OCI-LY7 (cell line): ENCODE measurements around the gene MYBPC1. TPM values are rescaled to one million over a fixed set of nuclear protein-coding genes. Genes with fewer than 3 reads are reported as not detected.

ENCODE experiments used
- BruUV-seq: library from RNA; stranded (reverse); fragments of 400-500 nt; replicated peaks from 2 replicates; lab custom pipeline; 2021; lab: Mats Ljungman, UMichigan
- CTCF ChIA-PET: fragments of 300-600 bp; sonication (Branson Sonifier 250); formaldehyde crosslinking; loops from one replicate; lab custom pipeline; 2022; ENCODE audit warnings: antibody characterized with exemption; ENCODE audit not compliant: unreplicated experiment; lab: Charles Lee
- POLR2A ChIA-PET: fragments of 300-600 bp; sonication (Branson Sonifier 250); formaldehyde crosslinking; loops from one replicate; lab custom pipeline; 2022; ENCODE audit warnings: antibody characterized with exemption; lab: Charles Lee
- DNase-seq: peaks from one replicate; pipeline ENCODE4 v3.0.0-alpha.2; 2015; ENCODE audit warnings: low spot score
- H2AFZ ChIP-seq: fragments of 200-600 bp; sonication (generic), shearing (Covaris generic); 2 replicates; pipeline ENCODE4 v1.6.1; 2014; ENCODE audit warnings: mild to moderate bottlenecking, antibody characterized with exemption, low read length, moderate library complexity
- H3K27ac ChIP-seq: fragments of 200-600 bp; sonication (generic); 2 replicates; pipeline ENCODE4 v1.5.1; 2014; ENCODE audit warnings: mixed run types, low read depth, mild to moderate bottlenecking, moderate library complexity, low read length, inconsistent platforms; ENCODE audit not compliant: poor library complexity, severe bottlenecking
- H3K36me3 ChIP-seq: fragments of 200-600 bp; sonication (generic); 2 replicates; pipeline ENCODE4 v1.6.1; 2014; ENCODE audit warnings: mild to moderate bottlenecking, antibody characterized with exemption, low read length, moderate library complexity, mixed read lengths; ENCODE audit not compliant: insufficient read depth
- H3K4me1 ChIP-seq: fragments of 200-600 bp; sonication (generic); 2 replicates; pipeline ENCODE4 v1.5.1; 2014; ENCODE audit warnings: mild to moderate bottlenecking, low read length; ENCODE audit not compliant: insufficient read depth, poor library complexity, severe bottlenecking
- H3K4me2 ChIP-seq: fragments of 200-600 bp; sonication (generic); 2 replicates; pipeline ENCODE4 v1.6.1; 2014; ENCODE audit warnings: mild to moderate bottlenecking, low read length
- H3K4me3 ChIP-seq: fragments of 200-600 bp; sonication (generic); 2 replicates; pipeline ENCODE4 v1.5.1; 2014; ENCODE audit warnings: mild to moderate bottlenecking, low read depth, low read length; ENCODE audit not compliant: poor library complexity, severe bottlenecking
- H3K79me2 ChIP-seq: fragments of 200-600 bp; sonication (generic); 2 replicates; pipeline ENCODE4 v1.6.1; 2016; ENCODE audit warnings: low read depth, mild to moderate bottlenecking, low read length, moderate library complexity, mixed read lengths; ENCODE audit not compliant: insufficient read depth
- H3K9me2 ChIP-seq: fragments of 200-600 bp; sonication (generic); 2 replicates; pipeline ENCODE4 v1.6.1; 2016; ENCODE audit warnings: mild to moderate bottlenecking, low read length, mixed read lengths; ENCODE audit not compliant: insufficient read depth
- H3K9me3 ChIP-seq: fragments of 200-600 bp; sonication (generic); 2 replicates; pipeline ENCODE4 v1.6.1; 2014; ENCODE audit warnings: mild to moderate bottlenecking, mixed run types, low read length, mixed read lengths
- H4K20me1 ChIP-seq: fragments of 200-600 bp; sonication (generic); 2 replicates; pipeline ENCODE4 v1.6.1; 2014; ENCODE audit warnings: mild to moderate bottlenecking, antibody characterized with exemption, low read length, moderate library complexity, mixed read lengths; ENCODE audit not compliant: insufficient read depth
- CTCF ChIP-seq: fragments of 200-600 bp; sonication (generic); conservative IDR thresholded peaks from 2 replicates; pipeline ENCODE4 v1.5.1; 2014; ENCODE audit warnings: mild to moderate bottlenecking, antibody characterized with exemption, low read length, moderate library complexity, mixed read lengths
- EZH2phosphoT487 ChIP-seq: fragments of 200-600 bp; sonication (generic); IDR thresholded peaks from 2 replicates; pipeline ENCODE4 v1.6.1; 2018; ENCODE audit warnings: low read depth, borderline replicate concordance, mild to moderate bottlenecking, mixed run types, antibody characterized with exemption, low read length, moderate library complexity, mixed read lengths
- intact Hi-C: fragments of 100-400 bp; cut with micrococcal nuclease; formaldehyde crosslinking; loops from one replicate; pipeline ENCODE4 v1.10.0; 2022; ENCODE audit not compliant: unreplicated experiment
- total RNA-seq, 2 experiments: library from RNA; depleted of rRNA in 1 of 2; stranded (reverse); fragments of >200 nt in 1 of 2; shearing (Covaris generic) in 1 of 2; gene quantifications; 2 replicates each; pipeline ENCODE4 v1.2.3, GENCODE V29; 2014 to 2022

Gene MYBPC1
- total RNA-seq, 2 experiments from 2014 or later: not detected

DNA sequence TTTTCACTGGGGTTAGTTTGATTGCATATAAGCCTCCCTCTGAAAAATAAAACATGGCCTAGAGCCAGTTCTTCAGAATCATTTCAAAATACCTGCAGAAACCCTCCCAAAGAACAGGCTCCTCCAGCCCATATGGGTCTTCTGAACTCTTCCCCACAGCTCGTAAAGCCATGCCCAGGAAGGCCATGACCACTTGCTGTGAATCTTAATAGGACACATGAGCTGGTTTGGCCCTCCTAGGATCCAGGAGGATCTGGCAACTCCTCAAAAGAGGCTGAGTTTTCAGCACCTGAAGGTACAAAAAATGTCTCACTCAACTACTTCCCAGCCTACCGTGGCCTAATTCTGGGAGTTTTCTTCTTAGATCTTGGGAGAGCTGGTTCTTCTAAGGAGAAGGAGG, 2.4 kb downstream of the MYBPC1 start:
- CTCF ChIA-PET: no interaction called here
- no peak overlapping the region; the same call in 1 of the 2 replicates for H2AFZ ChIP-seq
- intact Hi-C loops: no loop called here

DNA sequence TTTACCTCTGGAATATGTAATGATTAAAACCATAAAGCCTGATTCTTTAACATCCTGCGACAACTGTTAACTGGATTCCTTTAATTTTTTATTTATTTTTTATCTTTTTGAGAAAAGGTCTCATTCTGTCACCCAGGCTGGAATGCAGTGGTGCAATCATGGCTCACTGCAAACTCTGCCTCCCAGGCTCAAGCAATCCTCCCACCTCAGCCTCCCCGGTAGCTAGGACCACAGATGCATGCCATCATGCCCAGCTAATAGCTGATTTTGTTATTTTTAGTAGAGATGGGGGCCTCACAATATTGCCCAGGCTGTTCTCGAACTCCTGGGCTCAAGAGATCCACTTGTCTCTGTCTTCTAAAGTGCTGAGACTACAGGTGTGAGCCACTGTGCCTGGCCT, 3.7 kb downstream of the MYBPC1 start:
- no peak overlapping the region for H3K4me2 ChIP-seq
- no peak for TF ChIP-seq CTCF
- TF ChIP-seq EZH2phosphoT487: no peak
- intact Hi-C loops: no loop called here

More for the DNA sequence above, 2.4 kb downstream of the MYBPC1 start:
- Histone ChIP-seq H3K4me2 (no peak overlapping the region), H3K27ac (no peak overlapping the region), H3K9me3 (no peaks in the 10 kb centered on the region), H3K9me2 (no peaks in the 10 kb centered on the region), H3K36me3 (no peaks in the 10 kb centered on the region), H3K4me1 (peaks cover 7% of the 10 kb centered on the region), H3K79me2 (no peaks in the 10 kb centered on the region), H3K4me3 (no peak overlapping the region), H4K20me1 (no peaks in the 10 kb centered on the region)
- POLR2A ChIA-PET: interaction anchor here (0.5 to 0.7 kb wide), 3 partner anchors 26 to 318 kb away, joined by 3 to 4 read pairs (median 3); no protein-coding TSS in a partner anchor
- TF ChIP-seq CTCF (no peak), EZH2phosphoT487 (no peak)
- BruUV-seq: no TSS peak
- DNase-seq: no peak

GRCh38 chr12:101599311-101599710, 4.5 kb downstream of the MYBPC1 start:
- POLR2A ChIA-PET: no interaction called here
- no TSS peak for BruUV-seq
- TF ChIP-seq EZH2phosphoT487 (no peak), CTCF (no peak)
- H4K20me1 ChIP-seq: no peaks in the 10 kb centered on the region
- intact Hi-C loops: no loop called here
- peaks cover 7% of the 10 kb centered on the region for H3K4me1 ChIP-seq
- H3K27ac ChIP-seq: no peak overlapping the region
- no peak overlapping the region for H3K4me3 ChIP-seq
- no peaks in the 10 kb centered on the region for H3K36me3 ChIP-seq
- H2AFZ ChIP-seq: no peak overlapping the region
- no peaks in the 10 kb centered on the region for H3K9me3 ChIP-seq
- H3K9me2 ChIP-seq: no peaks in the 10 kb centered on the region
- no peak overlapping the region for H3K4me2 ChIP-seq
- DNase-seq: no peak
- H3K79me2 ChIP-seq: no peaks in the 10 kb centered on the region
- CTCF ChIA-PET: no interaction called here

More for the DNA sequence above, 3.7 kb downstream of the MYBPC1 start:
- H3K4me3 ChIP-seq: no peak overlapping the region
- no peaks in the 10 kb centered on the region for H3K36me3 ChIP-seq
- H4K20me1 ChIP-seq: no peaks in the 10 kb centered on the region
- no TSS peak for BruUV-seq
- peaks cover 7% of the 10 kb centered on the region for H3K4me1 ChIP-seq
- H2AFZ ChIP-seq: no peak overlapping the region
- no peaks in the 10 kb centered on the region for H3K9me3 ChIP-seq
- no peaks in the 10 kb centered on the region for H3K9me2 ChIP-seq
- no peak for DNase-seq
- ChIA-PET CTCF (no interaction called here), POLR2A (no interaction called here)
- H3K27ac ChIP-seq: no peak overlapping the region
- H3K79me2 ChIP-seq: no peaks in the 10 kb centered on the region
